A673 (cell line): ENCODE results near the gene TXN2.

Experiments used
- CTCF ChIP-seq: fragments of 300-800, 200-600 bp; sonication (generic); conservative IDR thresholded peaks from 2 replicates; pipeline ENCODE4 v1.5.1; 2017; ENCODE audit warnings: low read depth, mild to moderate bottlenecking, antibody characterized with exemption, low read length, moderate library complexity, mixed read lengths
- EZH2 ChIP-seq: fragments of 200-600 bp; sonication (generic); IDR thresholded peaks from 2 replicates; pipeline ENCODE4 v1.6.1; 2017; ENCODE audit warnings: borderline replicate concordance, low read depth, mild to moderate bottlenecking, mixed read lengths, antibody characterized with exemption, low read length; ENCODE audit not compliant: poor library complexity, severe bottlenecking

GRCh38 chr22:36463783-36464184 is 17.7 kb downstream of the TXN2 start:
- no peak for TF ChIP-seq CTCF
- TF ChIP-seq EZH2, result no peak
